Measurements from ENCODE around the gene C4orf46.
"Not testable (repeated sequence)": the region's sequence is repeated elsewhere in the genome, so short reads cannot be mapped to it uniquely, and the experiment has no call there.

C4orf46 gene

GRCh38 chr4:158671665-158671914 is at the start of gene C4orf46:
Gene C4orf46, minus strand, starts transcription at chr4:158671887. Its CDS starts 86 bp downstream, at chr4:158671801.
- DNase-seq (ENCODE audit: low read depth) = no peak
- H3K4me3 ChIP-seq (ENCODE audit: low read length) = peak within 1 kb of the TSS; percentile 91
- no peak for TF ChIP-seq CTCF (IDR thresholded peaks at IDR 0.05; ENCODE audit: insufficient read depth, low read depth, low read length, missing control alignments)

- no peak overlapping the region for H3K4me3 ChIP-seq (ENCODE audit: low read length)
- DNase-seq (ENCODE audit: low read depth) = no peak
Measured at GRCh38 chr4:158715802-158716201, 44.1 kb upstream of the C4orf46 start.

GRCh38 chr4:158714937-158715336 is 43.2 kb upstream of the C4orf46 start:
- no peak for TF ChIP-seq CTCF (IDR thresholded peaks at IDR 0.05; ENCODE audit: insufficient read depth, low read depth, low read length, missing control alignments)
- H3K4me3 ChIP-seq (ENCODE audit: low read length) = no peak overlapping the region
- DNase-seq (ENCODE audit: low read depth) = no peak

More at GRCh38 chr4:158715802-158716201, 44.1 kb upstream of the C4orf46 start:
- no peak for TF ChIP-seq CTCF (IDR thresholded peaks at IDR 0.05; ENCODE audit: insufficient read depth, low read depth, low read length, missing control alignments)

GRCh38 chr4:158712622-158713021 is 40.9 kb upstream of the C4orf46 start:
- DNase-seq (ENCODE audit: low read depth); H3K4me3 ChIP-seq (ENCODE audit: low read length): not testable (repeated sequence)

- TF ChIP-seq CTCF (IDR thresholded peaks at IDR 0.05; ENCODE audit: insufficient read depth, low read depth, low read length, missing control alignments) = peak; percentile 32
- peak; percentile 1 for DNase-seq (ENCODE audit: low read depth)
- no peak overlapping the region for H3K4me3 ChIP-seq (ENCODE audit: low read length)
Measured at GRCh38 chr4:158710814-158711213, 39.1 kb upstream of the C4orf46 start.

- no peak overlapping the region for H3K4me3 ChIP-seq (ENCODE audit: low read length)
- DNase-seq (ENCODE audit: low read depth) = no peak
- no peak for TF ChIP-seq CTCF (IDR thresholded peaks at IDR 0.05; ENCODE audit: insufficient read depth, low read depth, low read length, missing control alignments)
Measured at GRCh38 chr4:158704274-158704673, 32.6 kb upstream of the C4orf46 start.

GRCh38 chr4:158688813-158689212 is 17.1 kb upstream of the C4orf46 start:
- no peak for TF ChIP-seq CTCF (IDR thresholded peaks at IDR 0.05; ENCODE audit: insufficient read depth, low read depth, low read length, missing control alignments)
- no peak overlapping the region for H3K4me3 ChIP-seq (ENCODE audit: low read length)
- DNase-seq (ENCODE audit: low read depth) = no peak

- no peak for TF ChIP-seq CTCF (IDR thresholded peaks at IDR 0.05; ENCODE audit: insufficient read depth, low read depth, low read length, missing control alignments)
- no peak overlapping the region for H3K4me3 ChIP-seq (ENCODE audit: low read length)
Measured at GRCh38 chr4:158682066-158682465, 10.4 kb upstream of the C4orf46 start.

More at GRCh38 chr4:158682066-158682465, 10.4 kb upstream of the C4orf46 start:
- DNase-seq (ENCODE audit: low read depth) = no peak

Measured in epithelial cell of esophagus (primary cell).